MM.1S (cell line): ENCODE results near the gene HEBP2.

Experiments
- DNase-seq: peaks from one replicate; pipeline ENCODE4 v3.0.0-alpha.2; 2015
- H2AFZ ChIP-seq: fragments of 300-600 bp; sonication (generic); 2 replicates; pipeline ENCODE4 v1.6.0; 2016; ENCODE audit warnings: antibody characterized with exemption, low read length
- H3F3A ChIP-seq: fragments of 300-600 bp; sonication (generic); 2 replicates; pipeline ENCODE4 v1.6.1; 2016; ENCODE audit warnings: mild to moderate bottlenecking, antibody characterized with exemption, low read length, moderate library complexity, mixed read lengths; ENCODE audit not compliant: insufficient read depth
- H3K27ac ChIP-seq: fragments of 300-600 bp; sonication (generic); 2 replicates; pipeline ENCODE4 v1.5.1; 2016; ENCODE audit warnings: mild to moderate bottlenecking, low read length
- H3K27me3 ChIP-seq: fragments of 300-600 bp; sonication (generic); replicated peaks from 2 replicates; pipeline ENCODE4 v1.6.0; 2016; ENCODE audit warnings: low read length; ENCODE audit not compliant: insufficient read depth
- H3K36me3 ChIP-seq: fragments of 300-600 bp; sonication (generic); replicated peaks from 2 replicates; pipeline ENCODE4 v1.6.1; 2016; ENCODE audit warnings: mild to moderate bottlenecking, low read length, mixed read lengths; ENCODE audit not compliant: insufficient read depth
- H3K4me1 ChIP-seq: fragments of 300-600 bp; sonication (generic); 2 replicates; pipeline ENCODE4 v1.6.1; 2016; ENCODE audit warnings: low read length, mixed read lengths
- H3K4me2 ChIP-seq: fragments of 300-600 bp; sonication (generic); 2 replicates; pipeline ENCODE4 v1.6.0; 2016; ENCODE audit warnings: low read depth, low read length
- H3K4me3 ChIP-seq: fragments of 300-600 bp; sonication (generic); 2 replicates; pipeline ENCODE4 v1.5.1; 2016; ENCODE audit warnings: low read length, mixed read lengths
- H3K79me2 ChIP-seq: fragments of 300-600 bp; sonication (generic); 2 replicates; pipeline ENCODE4 v1.6.1; 2016; ENCODE audit warnings: mixed run types, low read length, mixed read lengths
- H3K9ac ChIP-seq: fragments of 300-600 bp; sonication (generic); 2 replicates; pipeline ENCODE4 v1.6.1; 2016; ENCODE audit warnings: low read length, mixed read lengths
- H3K9me2 ChIP-seq: fragments of 300-600 bp; sonication (generic); replicated peaks from 2 replicates; pipeline ENCODE4 v1.6.1; 2016; ENCODE audit warnings: mild to moderate bottlenecking, low read length, mixed read lengths; ENCODE audit not compliant: insufficient read depth
- H3K9me3 ChIP-seq: fragments of 300-600 bp; sonication (generic); replicated peaks from 2 replicates; pipeline ENCODE4 v1.6.1; 2016; ENCODE audit warnings: mild to moderate bottlenecking, low read length, mixed read lengths; ENCODE audit not compliant: insufficient read depth
- H4K20me1 ChIP-seq: fragments of 300-600 bp; sonication (generic); 2 replicates; pipeline ENCODE4 v1.6.1; 2016; ENCODE audit warnings: mild to moderate bottlenecking, low read length, moderate library complexity, mixed read lengths; ENCODE audit not compliant: insufficient read depth
- CTCF ChIP-seq: fragments of 300-600 bp; sonication (generic); IDR thresholded peaks from 2 replicates; pipeline ENCODE4 v1.5.1; 2016; ENCODE audit warnings: antibody characterized with exemption, low read length, mixed read lengths
- EZH2 ChIP-seq: fragments of 300-600 bp; sonication (generic); optimal IDR thresholded peaks from 2 replicates; pipeline ENCODE3; 2017; ENCODE audit warnings: low read depth, mild to moderate bottlenecking, antibody characterized with exemption, low read length, mixed read lengths
- EZH2phosphoT487 ChIP-seq: fragments of 300-600 bp; sonication (generic); IDR thresholded peaks from 2 replicates; pipeline ENCODE4 v1.6.1; 2018; ENCODE audit warnings: antibody characterized with exemption, low read length

The HEBP2 gene

GRCh38 chr6:138403324-138403800, 661 bp upstream of the HEBP2 start:
- no peak overlapping the region for H3K27ac ChIP-seq

GRCh38 chr6:138404666-138405337, 779 bp downstream of the HEBP2 start:
- Histone ChIP-seq H2AFZ (peak overlapping the region; percentile 59), H3K79me2 (no peaks in the 10 kb centered on the region), H3F3A (peaks cover 5% of the 10 kb centered on the region; the same call in 1 of the 2 replicates)

More at GRCh38 chr6:138403324-138403800, 661 bp upstream of the HEBP2 start:
- H4K20me1 ChIP-seq = no peaks in the 10 kb centered on the region
- H3K36me3 ChIP-seq = no peaks in the 10 kb centered on the region
- no peaks in the 10 kb centered on the region for H3K9me3 ChIP-seq
- no peaks in the 10 kb centered on the region for H3K4me1 ChIP-seq
- TF ChIP-seq CTCF (no peak), EZH2phosphoT487 (no peak), EZH2 (no peak)
- peak overlapping the region; percentile 97 for H3K4me2 ChIP-seq
- H3K79me2 ChIP-seq = no peaks in the 10 kb centered on the region
- H3K9ac ChIP-seq = peak overlapping the region; percentile 65
- peak overlapping the region; percentile 98 for H2AFZ ChIP-seq
- no peaks in the 10 kb centered on the region for H3K9me2 ChIP-seq
- no peak for DNase-seq
- peak overlapping the region; percentile 84 for H3K4me3 ChIP-seq
- H3F3A ChIP-seq = peaks cover 5% of the 10 kb centered on the region; the same call in 1 of the 2 replicates
- H3K27me3 ChIP-seq = no peaks in the 10 kb centered on the region

GRCh38 chr6:138405816-138406413, 1.9 kb downstream of the HEBP2 start:
- Histone ChIP-seq H3K27me3 (no peaks in the 10 kb centered on the region), H2AFZ (no peak overlapping the region), H3K9me2 (no peaks in the 10 kb centered on the region), H3K4me2 (no peak overlapping the region), H3F3A (peaks cover 5% of the 10 kb centered on the region; the same call in 1 of the 2 replicates), H3K27ac (no peak overlapping the region), H3K9me3 (no peaks in the 10 kb centered on the region), H3K4me1 (no peaks in the 10 kb centered on the region), H4K20me1 (no peaks in the 10 kb centered on the region), H3K4me3 (no peak overlapping the region), H3K36me3 (no peaks in the 10 kb centered on the region), H3K79me2 (no peaks in the 10 kb centered on the region), H3K9ac (no peak overlapping the region)
- DNase-seq = no peak
- no peak for TF ChIP-seq EZH2phosphoT487
- TF ChIP-seq EZH2 = no peak
- no peak for TF ChIP-seq CTCF

More at GRCh38 chr6:138404666-138405337, 779 bp downstream of the HEBP2 start:
- H3K4me1 ChIP-seq = no peaks in the 10 kb centered on the region
- peak overlapping the region; percentile 97 for H3K4me2 ChIP-seq
- no peaks in the 10 kb centered on the region for H3K36me3 ChIP-seq
- H3K9ac ChIP-seq = peak overlapping the region; percentile 10; the same call in 1 of the 2 replicates
- H3K4me3 ChIP-seq = peak overlapping the region; percentile 84
- no peaks in the 10 kb centered on the region for H3K9me2 ChIP-seq
- no peak for DNase-seq
- H3K27me3 ChIP-seq = no peaks in the 10 kb centered on the region
- H3K9me3 ChIP-seq = no peaks in the 10 kb centered on the region
- H3K27ac ChIP-seq = no peak overlapping the region
- H4K20me1 ChIP-seq = no peaks in the 10 kb centered on the region
- TF ChIP-seq EZH2phosphoT487 (no peak), EZH2 (no peak), CTCF (no peak)
